Stomach (tissue), 9 donors: ENCODE data around the gene SSH2. TPM values are rescaled to one million over a fixed set of nuclear protein-coding genes. Genes with fewer than 3 reads are reported as not detected.
A peak's percentile ranks its signal among the peaks of the same experiment; 100 is the strongest.

Experiments used
- DNase-seq, 2 donors: peaks; one replicate each; pipeline versions ENCODE4 v3.0.0 to v3.0.0-alpha.2; 2013 to 2019
- H3K27ac ChIP-seq, 5 donors: fragments of 200-600 bp in 4 of 5; sonication (generic) in 4 of 5; one replicate each; pipeline ENCODE4 v1.5.1; 2013 to 2019; ENCODE audit warnings: mild to moderate bottlenecking in 1 of 5, moderate library complexity in 1 of 5
- H3K27me3 ChIP-seq, 3 donors: fragments of 200-600 bp; sonication (generic); one replicate each; pipeline ENCODE4 v1.5.1; 2017 to 2019; ENCODE audit warnings: mixed run types in 1 of 3
- H3K36me3 ChIP-seq, 4 donors: fragments of 200-600 bp; sonication (generic); 1 replicate in 3 of 4; 2 replicates in 1 of 4; pipeline ENCODE4 v1.5.1; 2016 to 2019
- H3K4me1 ChIP-seq, 4 donors: fragments of 200-600 bp; sonication (generic); one replicate each; pipeline ENCODE4 v1.5.1; 2016 to 2019
- H3K4me3 ChIP-seq, 4 donors: fragments of 200-600 bp; sonication (generic) in 3 of 4; one replicate each; pipeline ENCODE4 v1.5.1; 2016 to 2019; ENCODE audit warnings: mild to moderate bottlenecking in 1 of 4
- H3K9me3 ChIP-seq, 4 donors: fragments of 200-600 bp; sonication (generic); one replicate each; pipeline ENCODE4 v1.5.1; 2016 to 2019
- CTCF ChIP-seq, 7 experiments: fragments of 450-650 bp in 4 of 7; fragments of 200-600 bp in 3 of 7; sonication (generic) in 3 of 7; IDR thresholded peaks; one replicate each; pipeline ENCODE4 v1.5.1; 2016 to 2019; ENCODE audit warnings: antibody characterized with exemption in 7 of 7, control low read depth in 2 of 7, mild to moderate bottlenecking in 1 of 7
- EP300 ChIP-seq: sonication (generic); formaldehyde crosslinking; IDR thresholded peaks from one replicate; pipeline ENCODE4 v1.6.1; 2017; ENCODE audit warnings: antibody characterized with exemption
- POLR2A ChIP-seq, 4 donors: fragments of 450-650 bp; IDR thresholded peaks; one replicate each; pipeline ENCODE4 v1.6.1; 2016; ENCODE audit warnings: antibody characterized with exemption in 4 of 4, control low read depth in 2 of 4, mild to moderate bottlenecking in 1 of 4, moderate library complexity in 1 of 4
- POLR2AphosphoS5 ChIP-seq, 3 donors: sonication (generic); formaldehyde crosslinking; IDR thresholded peaks; one replicate each; pipeline ENCODE4 v1.6.1; 2016; ENCODE audit warnings: antibody characterized with exemption in 3 of 3
- WGBS, 5 donors: extraction: QIAGEN DNeasy Blood & Tissue Kit in 3 of 5; methylation state at CpG; one replicate each; pipeline versions ENCODE4 v1.1.5 to v1.1.7; 2013 to 2018; 5-methylcytosine and 5-hydroxymethylcytosine counted together
- intact Hi-C: fragments of 100-400 bp; cut with DNase I; formaldehyde crosslinking; loops from one replicate; pipeline ENCODE4 v1.15.1; 2023; ENCODE audit warnings: low total_unique reads
- polyA plus RNA-seq, 3 donors: library from polyadenylated mRNA; stranded (reverse); fragments of 200-250 nt; gene quantifications; one replicate each; pipeline ENCODE4 v1.2.3, GENCODE V29; 2013
- total RNA-seq, 5 donors: library from RNA; depleted of rRNA; stranded (reverse); fragments of >200 nt; gene quantifications; one replicate each; pipeline versions ENCODE4 v1.1.0 to v1.2.3, GENCODE V29; 2014 to 2016
- donor health status: healthy with polysubstance abuse.
- donor health status: Bipolar disorder and iron deficiency.
- donor health status: healthy.

The SSH2 gene
- total and polyA plus RNA-seq, 8 donors, result 7.8 to 44.9 (median 24.1) TPM

- no peak overlapping the region for H3K4me3 ChIP-seq
- H3K9me3 ChIP-seq, result no peaks in the 10 kb centered on the region
- H3K4me1 ChIP-seq, result peaks cover 5 to 28% (median 15%) of the 10 kb centered on the region in 4 donors
- H3K27ac ChIP-seq, result no peak overlapping the region
- TF ChIP-seq POLR2A (IDR thresholded peaks at IDR 0.05), result no peak
- no peak for TF ChIP-seq POLR2AphosphoS5 (IDR thresholded peaks at IDR 0.05)
- no peak for TF ChIP-seq EP300
- no peak for TF ChIP-seq CTCF (IDR thresholded peaks at IDR 0.05)
- 90 to 97% (median 91%) methylated on average over 4 of the region's 4 CpGs for WGBS, 5 donors
- no peaks in the 10 kb centered on the region for H3K27me3 ChIP-seq
- peaks cover 0 to 9% (median 6%) of the 10 kb centered on the region in 4 donors for H3K36me3 ChIP-seq
- intact Hi-C loops, result no loop called here
- DNase-seq, result no peak
These were observed 183.4 kb downstream of the SSH2 start for GRCh38 chr17:29746669-29747068.

DNA sequence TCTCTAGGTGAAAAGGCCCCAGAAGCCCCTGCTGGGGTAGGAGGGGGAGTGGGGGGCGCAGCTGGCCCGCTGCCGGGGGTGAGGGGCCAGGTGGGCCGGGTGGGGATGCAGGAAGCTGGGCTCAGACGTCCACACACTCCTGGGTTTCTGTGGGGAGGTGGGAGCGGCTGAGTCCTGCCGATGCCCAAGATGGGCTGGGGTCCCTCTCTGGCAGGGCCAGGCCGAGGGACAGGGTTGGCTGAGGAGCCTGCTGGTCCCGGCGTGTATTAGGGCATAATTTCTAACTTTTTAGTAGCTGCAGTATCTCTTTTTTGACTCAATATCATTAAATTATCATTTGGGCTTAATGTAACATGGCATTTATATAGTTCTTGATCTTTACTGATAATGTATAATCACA lies 185.9 kb downstream of the SSH2 start:
- DNase-seq, result no peak
- WGBS, 5 donors, result 65 to 90% (median 80%) methylated on average over 10 of the region's 10 CpGs

GRCh38 chr17:29742210-29742513 lies 187.9 kb downstream of the SSH2 start:
- 32 to 60% (median 46%) methylated on average over 3 of the region's 3 CpGs for WGBS, 5 donors
- no peaks in the 10 kb centered on the region for H3K27me3 ChIP-seq
- H3K27ac ChIP-seq, result peak overlapping the region in 1 of 5 donors; percentile 22
- H3K4me1 ChIP-seq, result peaks cover 5 to 31% (median 21%) of the 10 kb centered on the region in 4 donors
- H3K9me3 ChIP-seq, result no peaks in the 10 kb centered on the region
- no peak overlapping the region for H3K4me3 ChIP-seq
- no peaks in the 10 kb centered on the region for H3K36me3 ChIP-seq
- TF ChIP-seq POLR2AphosphoS5 (IDR thresholded peaks at IDR 0.05) (no peak), EP300 (no peak), CTCF (IDR thresholded peaks at IDR 0.05) (no peak), POLR2A (IDR thresholded peaks at IDR 0.05) (no peak)
- intact Hi-C loops, result no loop called here
- DNase-seq, result no peak

More for the DNA sequence above, 185.9 kb downstream of the SSH2 start:
- peak overlapping the region in 4 of 5 donors; percentile 32 to 69 (median 51) for H3K27ac ChIP-seq
- no peaks in the 10 kb centered on the region for H3K27me3 ChIP-seq
- no peak for TF ChIP-seq POLR2AphosphoS5 (IDR thresholded peaks at IDR 0.05)
- TF ChIP-seq POLR2A (IDR thresholded peaks at IDR 0.05), result no peak
- TF ChIP-seq EP300, result no peak
- TF ChIP-seq CTCF (IDR thresholded peaks at IDR 0.05), result no peak
- intact Hi-C loops, result no loop called here
- no peak overlapping the region for H3K4me3 ChIP-seq
- no peaks in the 10 kb centered on the region for H3K9me3 ChIP-seq
- H3K36me3 ChIP-seq, result no peaks in the 10 kb centered on the region
- peaks cover 5 to 37% (median 22%) of the 10 kb centered on the region in 4 donors for H3K4me1 ChIP-seq

- Histone ChIP-seq H3K36me3 (peaks cover 0 to 5% (median 4%) of the 10 kb centered on the region in 4 donors), H3K4me3 (no peak overlapping the region), H3K4me1 (peaks cover 5 to 29% (median 17%) of the 10 kb centered on the region in 4 donors), H3K27ac (peak overlapping the region in 1 of 5 donors; percentile 39), H3K9me3 (no peaks in the 10 kb centered on the region), H3K27me3 (no peaks in the 10 kb centered on the region)
- 52 to 71% (median 55%) methylated on average over 4 of the region's 4 CpGs for WGBS, 5 donors
- TF ChIP-seq POLR2A (IDR thresholded peaks at IDR 0.05) (no peak), POLR2AphosphoS5 (IDR thresholded peaks at IDR 0.05) (no peak), CTCF (IDR thresholded peaks at IDR 0.05) (no peak), EP300 (no peak)
- no peak for DNase-seq
- intact Hi-C loops, result no loop called here
These were observed 190.0 kb downstream of the SSH2 start for GRCh38 chr17:29740017-29740416.
